WTC11 (cell line): ENCODE results near the gene RUVBL2. TPM values are rescaled to one million over a fixed set of nuclear protein-coding genes. Genes with fewer than 3 reads are reported as not detected.
A peak's percentile ranks its signal among the peaks of the same experiment; 100 is the strongest.

Source experiments
- ATAC-seq: fragments of 200-7000 bp; cut with Tn5 transposase; 2 replicates; pipeline ENCODE4 v1.10.0; 2021; ENCODE audit warnings: mild to moderate bottlenecking, moderate library complexity
- CTCF ChIA-PET: fragments of 300-600 bp; sonication (Branson Sonifier 250); formaldehyde crosslinking; loops from one replicate; lab custom pipeline; 2021; ENCODE audit warnings: antibody characterized with exemption; lab: Charles Lee
- POLR2A ChIA-PET: fragments of 350-600 bp; sonication (Branson Sonifier 250); formaldehyde crosslinking; loops from one replicate; lab custom pipeline; 2021; ENCODE audit warnings: antibody characterized with exemption; lab: Charles Lee
- DNase-seq: peaks from one replicate; pipeline ENCODE4 v3.0.0; 2021; ENCODE audit warnings: low spot score
- H3K27ac Mint-ChIP-seq: 2 replicates; pipeline ENCODE4 v1.8.0; 2021; ENCODE audit warnings: mixed read lengths
- H3K27me3 Mint-ChIP-seq: 2 replicates; pipeline ENCODE4 v1.8.0; 2021; ENCODE audit warnings: low read depth, mild to moderate bottlenecking, moderate library complexity, mixed read lengths
- H3K36me3 Mint-ChIP-seq: 2 replicates; pipeline ENCODE4 v1.8.0; 2021; ENCODE audit warnings: mixed read lengths
- H3K4me1 Mint-ChIP-seq: 2 replicates; pipeline ENCODE4 v1.8.0; 2022; ENCODE audit warnings: mixed read lengths
- H3K4me3 Mint-ChIP-seq: 2 replicates; pipeline ENCODE4 v1.8.0; 2021; ENCODE audit warnings: mild to moderate bottlenecking, moderate library complexity, mixed read lengths
- H3K9me3 Mint-ChIP-seq: 2 replicates; pipeline ENCODE4 v1.8.0; 2021; ENCODE audit warnings: mixed read lengths
- EMX1 ChIP-seq: fragments of 250-450 bp; sonication (Bioruptor Pico); IDR thresholded peaks from 2 replicates; pipeline ENCODE4 v1.8.0; 2021; ENCODE audit warnings: mild to moderate bottlenecking
- ERG ChIP-seq: fragments of 250-450 bp; sonication (Bioruptor Pico); IDR thresholded peaks from 2 replicates; pipeline ENCODE4 v1.8.0; 2021; ENCODE audit warnings: mild to moderate bottlenecking
- FOXP1 ChIP-seq: sonication (generic); formaldehyde crosslinking; IDR thresholded peaks from 2 replicates; pipeline ENCODE4 v1.8.0; 2022; ENCODE audit warnings: missing genetic modification reagents, mild to moderate bottlenecking, moderate library complexity, borderline replicate concordance
- HMGXB4 ChIP-seq: sonication (generic); formaldehyde crosslinking; IDR thresholded peaks from 2 replicates; pipeline ENCODE4 v1.8.1; 2023; ENCODE audit warnings: mild to moderate bottlenecking, moderate library complexity, missing genetic modification reagents
- PREB ChIP-seq: sonication (generic); formaldehyde crosslinking; IDR thresholded peaks from 2 replicates; pipeline ENCODE4 v1.8.1; 2022; ENCODE audit warnings: mild to moderate bottlenecking, missing genetic modification reagents, moderate library complexity, borderline replicate concordance
- SOX15 ChIP-seq: fragments of 250-450 bp; sonication (Bioruptor Pico); IDR thresholded peaks from 2 replicates; pipeline ENCODE4 v1.9.0; 2021; ENCODE audit warnings: mild to moderate bottlenecking
- TEAD1 ChIP-seq: sonication (generic); formaldehyde crosslinking; IDR thresholded peaks from 2 replicates; pipeline ENCODE4 v1.8.0; 2022; ENCODE audit warnings: mild to moderate bottlenecking, missing genetic modification reagents
- ZBTB21 ChIP-seq: sonication (generic); formaldehyde crosslinking; IDR thresholded peaks from 2 replicates; pipeline ENCODE4 v1.8.1; 2023; ENCODE audit warnings: mild to moderate bottlenecking, missing genetic modification reagents, borderline replicate concordance
- ZNF281 ChIP-seq: sonication (generic); formaldehyde crosslinking; IDR thresholded peaks from 2 replicates; pipeline ENCODE4 v1.8.0; 2023; ENCODE audit warnings: mild to moderate bottlenecking, missing genetic modification reagents
- total RNA-seq: library from RNA; stranded (reverse); gene quantifications from 3 replicates; pipeline ENCODE4 v1.2.3, GENCODE V29; 2021
- TF ChIP-seq, protein P1 (sequence below): fragments of 250-450 bp; sonication (Bioruptor Pico); IDR thresholded peaks from 2 replicates; pipeline ENCODE4 v1.9.0; 2021; ENCODE audit warnings: mild to moderate bottlenecking
- TF ChIP-seq, protein P2 (sequence below): sonication (generic); formaldehyde crosslinking; IDR thresholded peaks from 2 replicates; pipeline ENCODE4 v1.8.0; 2022; ENCODE audit warnings: mild to moderate bottlenecking, missing genetic modification reagents
- TF ChIP-seq, protein P3 (sequence below): fragments of 200-600 bp; IDR thresholded peaks from 2 replicates; pipeline ENCODE4 v1.8.0; 2022; ENCODE audit warnings: antibody characterized with exemption
- TF ChIP-seq, protein P4 (sequence below): sonication (generic); formaldehyde crosslinking; IDR thresholded peaks from 2 replicates; pipeline ENCODE4 v1.8.0; 2022; ENCODE audit warnings: mild to moderate bottlenecking, missing genetic modification reagents

RUVBL2 gene
- total RNA-seq, 1 experiment from 2014 or later: 178 TPM

- TF ChIP-seq PREB (no peak), SOX15 (CRISPR knock-in tag) (no peak), ERG (no peak), TEAD1 (CRISPR knock-in tag) (no peak)
- TF ChIP-seq, protein P1, sequence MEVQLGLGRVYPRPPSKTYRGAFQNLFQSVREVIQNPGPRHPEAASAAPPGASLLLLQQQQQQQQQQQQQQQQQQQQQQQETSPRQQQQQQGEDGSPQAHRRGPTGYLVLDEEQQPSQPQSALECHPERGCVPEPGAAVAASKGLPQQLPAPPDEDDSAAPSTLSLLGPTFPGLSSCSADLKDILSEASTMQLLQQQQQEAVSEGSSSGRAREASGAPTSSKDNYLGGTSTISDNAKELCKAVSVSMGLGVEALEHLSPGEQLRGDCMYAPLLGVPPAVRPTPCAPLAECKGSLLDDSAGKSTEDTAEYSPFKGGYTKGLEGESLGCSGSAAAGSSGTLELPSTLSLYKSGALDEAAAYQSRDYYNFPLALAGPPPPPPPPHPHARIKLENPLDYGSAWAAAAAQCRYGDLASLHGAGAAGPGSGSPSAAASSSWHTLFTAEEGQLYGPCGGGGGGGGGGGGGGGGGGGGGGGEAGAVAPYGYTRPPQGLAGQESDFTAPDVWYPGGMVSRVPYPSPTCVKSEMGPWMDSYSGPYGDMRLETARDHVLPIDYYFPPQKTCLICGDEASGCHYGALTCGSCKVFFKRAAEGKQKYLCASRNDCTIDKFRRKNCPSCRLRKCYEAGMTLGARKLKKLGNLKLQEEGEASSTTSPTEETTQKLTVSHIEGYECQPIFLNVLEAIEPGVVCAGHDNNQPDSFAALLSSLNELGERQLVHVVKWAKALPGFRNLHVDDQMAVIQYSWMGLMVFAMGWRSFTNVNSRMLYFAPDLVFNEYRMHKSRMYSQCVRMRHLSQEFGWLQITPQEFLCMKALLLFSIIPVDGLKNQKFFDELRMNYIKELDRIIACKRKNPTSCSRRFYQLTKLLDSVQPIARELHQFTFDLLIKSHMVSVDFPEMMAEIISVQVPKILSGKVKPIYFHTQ: no peak
Observed at GRCh38 chr19:48970139-48970766, 23.4 kb upstream of the RUVBL2 start (continued).

- peak; percentile 91 for DNase-seq
- Mint-ChIP-seq H3K27me3 (no peaks in the 10 kb centered on the region), H3K27ac (peak overlapping the region; percentile 80; the same call in 1 of the 2 replicates), H3K9me3 (peaks cover 4% of the 10 kb centered on the region), H3K4me1 (peaks cover 15% of the 10 kb centered on the region), H3K4me3 (no peak overlapping the region), H3K36me3 (peaks cover 57% of the 10 kb centered on the region)
- ChIA-PET POLR2A (interaction anchor here (0.5 to 1.2 kb wide), 6 partner anchors 22 to 164 kb away, joined by 3 to 10 read pairs (median 4); partner anchors contain the start of genes GYS1, NUCB1 and RUVBL2), CTCF (interaction anchor here (0.6 to 2.6 kb wide), 74 partner anchors 9 to 469 kb away, joined by 3 to 60 read pairs (median 6); partner anchors contain the start of genes BAX, CA11, CGB2 and CGB7)
- ATAC-seq: peak; percentile 84
- TF ChIP-seq HMGXB4 (CRISPR knock-in tag) (0 out of 2 replicates have a peak, but pooled peaks have one; percentile 24), EMX1 (no peak), FOXP1 (CRISPR knock-in tag) (peak; percentile 23; the same call in 1 of the 2 replicates), ERG (no peak), ZBTB21 (CRISPR knock-in tag) (no peak), ZNF281 (CRISPR knock-in tag) (no peak)
- TF ChIP-seq, protein P2, sequence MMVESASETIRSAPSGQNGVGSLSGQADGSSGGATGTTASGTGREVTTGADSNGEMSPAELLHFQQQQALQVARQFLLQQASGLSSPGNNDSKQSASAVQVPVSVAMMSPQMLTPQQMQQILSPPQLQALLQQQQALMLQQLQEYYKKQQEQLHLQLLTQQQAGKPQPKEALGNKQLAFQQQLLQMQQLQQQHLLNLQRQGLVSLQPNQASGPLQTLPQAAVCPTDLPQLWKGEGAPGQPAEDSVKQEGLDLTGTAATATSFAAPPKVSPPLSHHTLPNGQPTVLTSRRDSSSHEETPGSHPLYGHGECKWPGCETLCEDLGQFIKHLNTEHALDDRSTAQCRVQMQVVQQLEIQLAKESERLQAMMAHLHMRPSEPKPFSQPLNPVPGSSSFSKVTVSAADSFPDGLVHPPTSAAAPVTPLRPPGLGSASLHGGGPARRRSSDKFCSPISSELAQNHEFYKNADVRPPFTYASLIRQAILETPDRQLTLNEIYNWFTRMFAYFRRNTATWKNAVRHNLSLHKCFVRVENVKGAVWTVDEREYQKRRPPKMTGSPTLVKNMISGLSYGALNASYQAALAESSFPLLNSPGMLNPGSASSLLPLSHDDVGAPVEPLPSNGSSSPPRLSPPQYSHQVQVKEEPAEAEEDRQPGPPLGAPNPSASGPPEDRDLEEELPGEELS (CRISPR knock-in tag): no peak
- TF ChIP-seq, protein P3, sequence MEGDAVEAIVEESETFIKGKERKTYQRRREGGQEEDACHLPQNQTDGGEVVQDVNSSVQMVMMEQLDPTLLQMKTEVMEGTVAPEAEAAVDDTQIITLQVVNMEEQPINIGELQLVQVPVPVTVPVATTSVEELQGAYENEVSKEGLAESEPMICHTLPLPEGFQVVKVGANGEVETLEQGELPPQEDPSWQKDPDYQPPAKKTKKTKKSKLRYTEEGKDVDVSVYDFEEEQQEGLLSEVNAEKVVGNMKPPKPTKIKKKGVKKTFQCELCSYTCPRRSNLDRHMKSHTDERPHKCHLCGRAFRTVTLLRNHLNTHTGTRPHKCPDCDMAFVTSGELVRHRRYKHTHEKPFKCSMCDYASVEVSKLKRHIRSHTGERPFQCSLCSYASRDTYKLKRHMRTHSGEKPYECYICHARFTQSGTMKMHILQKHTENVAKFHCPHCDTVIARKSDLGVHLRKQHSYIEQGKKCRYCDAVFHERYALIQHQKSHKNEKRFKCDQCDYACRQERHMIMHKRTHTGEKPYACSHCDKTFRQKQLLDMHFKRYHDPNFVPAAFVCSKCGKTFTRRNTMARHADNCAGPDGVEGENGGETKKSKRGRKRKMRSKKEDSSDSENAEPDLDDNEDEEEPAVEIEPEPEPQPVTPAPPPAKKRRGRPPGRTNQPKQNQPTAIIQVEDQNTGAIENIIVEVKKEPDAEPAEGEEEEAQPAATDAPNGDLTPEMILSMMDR: peak; percentile 85
- TF ChIP-seq, protein P4, sequence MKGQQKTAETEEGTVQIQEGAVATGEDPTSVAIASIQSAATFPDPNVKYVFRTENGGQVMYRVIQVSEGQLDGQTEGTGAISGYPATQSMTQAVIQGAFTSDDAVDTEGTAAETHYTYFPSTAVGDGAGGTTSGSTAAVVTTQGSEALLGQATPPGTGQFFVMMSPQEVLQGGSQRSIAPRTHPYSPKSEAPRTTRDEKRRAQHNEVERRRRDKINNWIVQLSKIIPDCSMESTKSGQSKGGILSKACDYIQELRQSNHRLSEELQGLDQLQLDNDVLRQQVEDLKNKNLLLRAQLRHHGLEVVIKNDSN (CRISPR knock-in tag): no peak
Observed at GRCh38 chr19:48970923-48971395, 22.7 kb upstream of the RUVBL2 start.
